K562 (cell line): ENCODE measurements around the gene SLC4A3. TPM values are rescaled to one million over a fixed set of nuclear protein-coding genes. Genes with fewer than 3 reads are reported as not detected.
A peak's percentile ranks its signal among the peaks of the same experiment; 100 is the strongest.

ENCODE experiments used
- CBFA2T3 ChIP-seq: fragments of 450-650 bp; IDR thresholded peaks from 2 replicates; pipeline ENCODE4 v1.6.1; 2017
- CC2D1A ChIP-seq: fragments of 450-650 bp; IDR thresholded peaks from 2 replicates; pipeline ENCODE4 v1.6.1; 2017; ENCODE audit warnings: mild to moderate bottlenecking
- CREB1 ChIP-seq, 2 experiments: sonication (generic) in 1 of 2; formaldehyde crosslinking in 1 of 2; IDR thresholded peaks; 2 replicates each; pipeline versions ENCODE4 v1.6.1 to v1.8.0; 2012 to 2022; ENCODE audit warnings: inconsistent platforms in 1 of 2, mild to moderate bottlenecking in 1 of 2, missing genetic modification reagents in 1 of 2, moderate library complexity in 1 of 2
- CXXC5 ChIP-seq: fragments of 250-450 bp; sonication (Bioruptor Pico); IDR thresholded peaks from 2 replicates; pipeline ENCODE4 v1.8.0; 2022; ENCODE audit warnings: inconsistent platforms, mild to moderate bottlenecking, moderate library complexity
- FOXA1 ChIP-seq: fragments of 450-650 bp; IDR thresholded peaks from 2 replicates; pipeline ENCODE4 v1.6.1; 2016; ENCODE audit warnings: mild to moderate bottlenecking, borderline replicate concordance
- FOXJ2 ChIP-seq: fragments of 200-800 bp; sonication (Bioruptor generic); IDR thresholded peaks from 2 replicates; pipeline ENCODE4 v1.6.1; 2016; ENCODE audit warnings: missing genetic modification characterization, missing compliant biosample characterization
- GATAD2A ChIP-seq: fragments of 450-650 bp; IDR thresholded peaks from 2 replicates; pipeline ENCODE4 v1.6.1; 2017
- HDGF ChIP-seq: fragments of 450-650 bp; IDR thresholded peaks from 2 replicates; pipeline ENCODE4 v1.6.1; 2016
- HNRNPUL1 ChIP-seq: fragments of 200-400 bp; formaldehyde crosslinking; IDR thresholded peaks from 2 replicates; pipeline ENCODE4 v1.6.1; 2017; ENCODE audit warnings: low read length
- MAFK ChIP-seq: IDR thresholded peaks from 2 replicates; pipeline ENCODE4 v1.6.1; 2011; ENCODE audit warnings: low read length, improper control_type of control experiment
- MCM3 ChIP-seq: fragments of 450-650 bp; IDR thresholded peaks from 2 replicates; pipeline ENCODE4 v1.6.1; 2016
- MTA1 ChIP-seq: fragments of 450-650 bp; IDR thresholded peaks from 2 replicates; pipeline ENCODE4 v1.6.1; 2017; ENCODE audit warnings: borderline replicate concordance
- NUFIP1 ChIP-seq: fragments of 450-650 bp; IDR thresholded peaks from 2 replicates; pipeline ENCODE4 v1.6.1; 2018; ENCODE audit not compliant: partially characterized antibody
- RAD51 ChIP-seq: fragments of 450-650 bp; IDR thresholded peaks from 2 replicates; pipeline ENCODE4 v1.7.1; 2016; ENCODE audit warnings: low read depth, mild to moderate bottlenecking, borderline replicate concordance
- RBM17 ChIP-seq: fragments of 200-400 bp; formaldehyde crosslinking; IDR thresholded peaks from 2 replicates; pipeline ENCODE4 v1.6.1; 2017; ENCODE audit warnings: low read depth, mild to moderate bottlenecking, low read length, borderline replicate concordance
- SMAD2 ChIP-seq: fragments of 150-350 bp; IDR thresholded peaks from 2 replicates; pipeline ENCODE4 v1.6.1; 2014; ENCODE audit warnings: low read depth, mild to moderate bottlenecking, low read length
- TAF7 ChIP-seq: fragments of 450-650 bp; IDR thresholded peaks from 2 replicates; pipeline ENCODE4 v1.6.1; 2016; ENCODE audit warnings: missing genetic modification characterization, missing compliant biosample characterization
- ZKSCAN8 ChIP-seq: fragments of 200-800 bp; sonication (Bioruptor generic); IDR thresholded peaks from 2 replicates; pipeline ENCODE4 v1.6.1; 2016; ENCODE audit warnings: missing genetic modification characterization, missing compliant biosample characterization
- ZNF134 ChIP-seq: fragments of 250-450 bp; sonication (Bioruptor Pico); conservative IDR thresholded peaks from 2 replicates; pipeline ENCODE4 v1.4.0; 2020
- ZNF316 ChIP-seq: fragments of 450-650 bp; IDR thresholded peaks from 2 replicates; pipeline ENCODE4 v1.6.1; 2016
- ZNF717 ChIP-seq: fragments of 250-450 bp; sonication (Bioruptor Pico); IDR thresholded peaks from 2 replicates; pipeline ENCODE4 v1.5.0; 2021
- polyA plus RNA-seq, 8 experiments: library from polyadenylated mRNA; depleted of rRNA in 4 of 8; stranded (reverse) in 5 of 8; unstranded in 3 of 8; fragments of >200 nt; fragmentation: Nextera tagmentation in 2 of 8; fragmentation: Illumina TruSeq in 1 of 8; extraction: Ambion mirVana in 2 of 8; extraction: Trizol in 1 of 8; gene quantifications; 2 replicates each; pipeline versions ENCODE4 v1.2.1 to v1.2.3, GENCODE V29; 2011 to 2014; ENCODE audit warnings: inconsistent platforms in 1 of 8, missing spikeins in 1 of 8
- total RNA-seq, 7 experiments: library from RNA; depleted of rRNA in 6 of 7; stranded (reverse); fragments of >200 nt in 6 of 7; fragmentation: Illumina TruSeq in 2 of 7; extraction: Trizol in 2 of 7; gene quantifications; 2 replicates each; pipeline versions ENCODE4 v1.2.1 to v1.2.3, GENCODE V29; 2011 to 2021; ENCODE audit warnings: low replicate concordance in 1 of 7
- TF ChIP-seq, protein P1 (sequence below): fragments of 450-650 bp; formaldehyde crosslinking; IDR thresholded peaks from 2 replicates; pipeline ENCODE4 v1.4.0; 2020; ENCODE audit warnings: mild to moderate bottlenecking, moderate library complexity
- TF ChIP-seq, protein P2 (sequence below): IDR thresholded peaks from 3 replicates; pipeline ENCODE4 v1.6.1; 2011; ENCODE audit warnings: borderline replicate concordance, mild to moderate bottlenecking; ENCODE audit not compliant: insufficient read length, insufficient read depth
- TF ChIP-seq, protein P3 (sequence below): sonication (generic); IDR thresholded peaks from 2 replicates; pipeline ENCODE4 v1.6.1; 2016
- TF ChIP-seq, protein P4 (sequence below): fragments of 250-450 bp; sonication (Bioruptor Pico); IDR thresholded peaks from 2 replicates; pipeline ENCODE4 v1.4.0; 2020; ENCODE audit warnings: mild to moderate bottlenecking, moderate library complexity

The SLC4A3 gene
- total and polyA plus RNA-seq, 9 of the 15 experiments (the other 6 are each of a cell fraction or from before 2014, with no cell fraction given), result 0.04 to 0.31 (median 0.16) TPM; not detected in 5

DNA sequence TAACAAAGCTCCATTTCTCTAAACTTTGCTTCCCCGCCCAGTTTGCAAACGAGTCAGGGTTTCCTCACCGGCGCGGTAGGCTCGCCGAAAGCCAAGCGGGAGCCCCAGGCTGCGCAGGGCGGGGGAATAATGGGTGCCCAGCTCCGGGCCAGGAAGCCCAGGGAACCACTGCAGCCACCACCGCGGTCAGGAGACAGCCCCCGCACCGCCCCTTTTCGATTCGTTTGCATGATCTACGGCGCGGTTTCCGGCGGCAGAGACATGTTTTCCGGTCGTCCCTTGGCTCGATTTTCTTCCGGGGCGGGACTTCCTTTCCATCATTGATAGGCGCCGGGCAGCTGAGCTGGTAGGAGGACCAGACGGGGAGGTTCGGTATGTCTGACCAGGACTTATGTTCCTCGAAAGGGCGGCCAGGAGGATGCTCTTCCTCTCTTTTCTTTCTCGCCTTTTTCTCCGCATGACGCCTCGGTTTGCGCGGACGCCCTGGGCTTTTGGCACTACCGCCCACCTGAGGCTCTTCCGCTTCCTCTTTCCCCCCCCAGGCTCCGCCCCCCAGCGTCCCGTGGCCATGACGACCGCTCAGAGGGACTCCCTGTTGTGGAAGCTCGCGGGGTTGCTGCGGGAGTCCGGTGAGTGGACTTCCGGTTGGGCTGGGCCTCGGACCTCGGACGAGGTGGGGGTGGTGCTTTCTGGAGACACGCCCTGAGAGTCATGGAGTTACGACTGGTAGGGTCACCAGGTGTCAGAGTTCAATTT, 29.7 kb upstream of the SLC4A3 start, which contains the start of gene STK11IP (continued):
- TF ChIP-seq, protein P1, sequence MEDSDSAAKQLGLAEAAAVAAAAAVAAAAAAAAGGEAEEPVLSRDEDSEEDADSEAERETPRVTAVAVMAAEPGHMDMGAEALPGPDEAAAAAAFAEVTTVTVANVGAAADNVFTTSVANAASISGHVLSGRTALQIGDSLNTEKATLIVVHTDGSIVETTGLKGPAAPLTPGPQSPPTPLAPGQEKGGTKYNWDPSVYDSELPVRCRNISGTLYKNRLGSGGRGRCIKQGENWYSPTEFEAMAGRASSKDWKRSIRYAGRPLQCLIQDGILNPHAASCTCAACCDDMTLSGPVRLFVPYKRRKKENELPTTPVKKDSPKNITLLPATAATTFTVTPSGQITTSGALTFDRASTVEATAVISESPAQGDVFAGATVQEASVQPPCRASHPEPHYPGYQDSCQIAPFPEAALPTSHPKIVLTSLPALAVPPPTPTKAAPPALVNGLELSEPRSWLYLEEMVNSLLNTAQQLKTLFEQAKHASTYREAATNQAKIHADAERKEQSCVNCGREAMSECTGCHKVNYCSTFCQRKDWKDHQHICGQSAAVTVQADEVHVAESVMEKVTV (CRISPR knock-in tag), result no peak
- TF ChIP-seq ZNF316, result no peak
- TF ChIP-seq FOXA1, result no peak
- no peak for TF ChIP-seq RBM17
- TF ChIP-seq, protein P2, sequence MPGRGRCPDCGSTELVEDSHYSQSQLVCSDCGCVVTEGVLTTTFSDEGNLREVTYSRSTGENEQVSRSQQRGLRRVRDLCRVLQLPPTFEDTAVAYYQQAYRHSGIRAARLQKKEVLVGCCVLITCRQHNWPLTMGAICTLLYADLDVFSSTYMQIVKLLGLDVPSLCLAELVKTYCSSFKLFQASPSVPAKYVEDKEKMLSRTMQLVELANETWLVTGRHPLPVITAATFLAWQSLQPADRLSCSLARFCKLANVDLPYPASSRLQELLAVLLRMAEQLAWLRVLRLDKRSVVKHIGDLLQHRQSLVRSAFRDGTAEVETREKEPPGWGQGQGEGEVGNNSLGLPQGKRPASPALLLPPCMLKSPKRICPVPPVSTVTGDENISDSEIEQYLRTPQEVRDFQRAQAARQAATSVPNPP, result no peak
- peak; percentile 95 for TF ChIP-seq MTA1
- TF ChIP-seq FOXJ2 (tag), result peak; percentile 91
- TF ChIP-seq RAD51, result no peak
- no peak; the same call in 1 of the 2 replicates for TF ChIP-seq TAF7 (tag)
- peak; percentile 86 for TF ChIP-seq CREB1 (IDR thresholded peaks at IDR 0.05)
- peak; percentile 79 for TF ChIP-seq CREB1 (CRISPR knock-in tag; IDR thresholded peaks at IDR 0.05)
- TF ChIP-seq CC2D1A, result no peak
- no peak for TF ChIP-seq ZNF717 (CRISPR knock-in tag)
- no peak for TF ChIP-seq GATAD2A
- TF ChIP-seq CXXC5 (CRISPR knock-in tag), result peak; percentile 53; the same call in 1 of the 2 replicates
- TF ChIP-seq, protein P3, sequence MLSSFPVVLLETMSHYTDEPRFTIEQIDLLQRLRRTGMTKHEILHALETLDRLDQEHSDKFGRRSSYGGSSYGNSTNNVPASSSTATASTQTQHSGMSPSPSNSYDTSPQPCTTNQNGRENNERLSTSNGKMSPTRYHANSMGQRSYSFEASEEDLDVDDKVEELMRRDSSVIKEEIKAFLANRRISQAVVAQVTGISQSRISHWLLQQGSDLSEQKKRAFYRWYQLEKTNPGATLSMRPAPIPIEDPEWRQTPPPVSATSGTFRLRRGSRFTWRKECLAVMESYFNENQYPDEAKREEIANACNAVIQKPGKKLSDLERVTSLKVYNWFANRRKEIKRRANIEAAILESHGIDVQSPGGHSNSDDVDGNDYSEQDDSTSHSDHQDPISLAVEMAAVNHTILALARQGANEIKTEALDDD, result no peak
- TF ChIP-seq SMAD2, result no peak
- TF ChIP-seq MCM3, result no peak
- no peak for TF ChIP-seq CBFA2T3
- no peak for TF ChIP-seq HDGF
- TF ChIP-seq MAFK, result no peak
- no peak for TF ChIP-seq ZKSCAN8 (CRISPR knock-in tag)
- no peak for TF ChIP-seq ZNF134 (CRISPR knock-in tag)
- TF ChIP-seq, protein P4, sequence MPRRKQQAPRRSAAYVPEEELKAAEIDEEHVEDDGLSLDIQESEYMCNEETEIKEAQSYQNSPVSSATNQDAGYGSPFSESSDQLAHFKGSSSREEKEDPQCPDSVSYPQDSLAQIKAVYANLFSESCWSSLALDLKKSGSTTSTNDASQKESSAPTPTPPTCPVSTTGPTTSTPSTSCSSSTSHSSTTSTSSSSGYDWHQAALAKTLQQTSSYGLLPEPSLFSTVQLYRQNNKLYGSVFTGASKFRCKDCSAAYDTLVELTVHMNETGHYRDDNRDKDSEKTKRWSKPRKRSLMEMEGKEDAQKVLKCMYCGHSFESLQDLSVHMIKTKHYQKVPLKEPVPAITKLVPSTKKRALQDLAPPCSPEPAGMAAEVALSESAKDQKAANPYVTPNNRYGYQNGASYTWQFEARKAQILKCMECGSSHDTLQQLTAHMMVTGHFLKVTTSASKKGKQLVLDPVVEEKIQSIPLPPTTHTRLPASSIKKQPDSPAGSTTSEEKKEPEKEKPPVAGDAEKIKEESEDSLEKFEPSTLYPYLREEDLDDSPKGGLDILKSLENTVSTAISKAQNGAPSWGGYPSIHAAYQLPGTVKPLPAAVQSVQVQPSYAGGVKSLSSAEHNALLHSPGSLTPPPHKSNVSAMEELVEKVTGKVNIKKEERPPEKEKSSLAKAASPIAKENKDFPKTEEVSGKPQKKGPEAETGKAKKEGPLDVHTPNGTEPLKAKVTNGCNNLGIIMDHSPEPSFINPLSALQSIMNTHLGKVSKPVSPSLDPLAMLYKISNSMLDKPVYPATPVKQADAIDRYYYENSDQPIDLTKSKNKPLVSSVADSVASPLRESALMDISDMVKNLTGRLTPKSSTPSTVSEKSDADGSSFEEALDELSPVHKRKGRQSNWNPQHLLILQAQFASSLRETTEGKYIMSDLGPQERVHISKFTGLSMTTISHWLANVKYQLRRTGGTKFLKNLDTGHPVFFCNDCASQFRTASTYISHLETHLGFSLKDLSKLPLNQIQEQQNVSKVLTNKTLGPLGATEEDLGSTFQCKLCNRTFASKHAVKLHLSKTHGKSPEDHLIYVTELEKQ (CRISPR knock-in tag), result no peak
- no peak for TF ChIP-seq HNRNPUL1
- no peak for TF ChIP-seq NUFIP1
